GM23248 (cell line): Measurements from ENCODE around the gene SLC25A28. TPM values are rescaled to one million over a fixed set of nuclear protein-coding genes. Genes with fewer than 3 reads are reported as not detected.

Experiments
- DNase-seq: peaks from one replicate; pipeline ENCODE4 v3.0.0-alpha.2; 2015
- H2AFZ ChIP-seq: fragments of 200-600 bp; sonication (generic); 2 replicates; pipeline ENCODE4 v1.6.1; 2016; ENCODE audit warnings: antibody characterized with exemption
- H3F3A ChIP-seq: fragments of 200-600 bp; sonication (generic); 2 replicates; pipeline ENCODE4 v1.6.1; 2016; ENCODE audit warnings: mild to moderate bottlenecking, antibody characterized with exemption, mixed run types; ENCODE audit not compliant: insufficient read depth
- H3K27ac ChIP-seq: fragments of 200-600 bp; sonication (generic); 2 replicates; pipeline ENCODE4 v1.5.1; 2016; ENCODE audit warnings: mild to moderate bottlenecking
- H3K27me3 ChIP-seq: fragments of 200-600 bp; sonication (generic); replicated peaks from 2 replicates; pipeline ENCODE4 v1.6.1; 2016; ENCODE audit warnings: mild to moderate bottlenecking; ENCODE audit not compliant: insufficient read depth
- H3K36me3 ChIP-seq: fragments of 200-600 bp; sonication (generic); 2 replicates; pipeline ENCODE4 v1.6.1; 2016; ENCODE audit warnings: low read depth, mild to moderate bottlenecking
- H3K4me1 ChIP-seq: fragments of 200-600 bp; sonication (generic); 2 replicates; pipeline ENCODE4 v1.6.1; 2016; ENCODE audit warnings: mild to moderate bottlenecking; ENCODE audit not compliant: insufficient read depth
- H3K4me2 ChIP-seq: fragments of 200-600 bp; sonication (generic); one replicate; pipeline ENCODE4 v1.6.1; 2016; ENCODE audit warnings: mild to moderate bottlenecking; ENCODE audit not compliant: unreplicated experiment
- H3K4me3 ChIP-seq: fragments of 200-600 bp; sonication (generic); 2 replicates; pipeline ENCODE4 v1.5.1; 2016; ENCODE audit warnings: mild to moderate bottlenecking
- H3K79me2 ChIP-seq: fragments of 200-600 bp; sonication (generic); 2 replicates; pipeline ENCODE4 v1.6.1; 2016; ENCODE audit warnings: mild to moderate bottlenecking; ENCODE audit not compliant: insufficient read depth
- H3K9ac ChIP-seq: fragments of 200-600 bp; sonication (generic); 2 replicates; pipeline ENCODE4 v1.6.1; 2016; ENCODE audit warnings: mild to moderate bottlenecking
- H3K9me2 ChIP-seq: fragments of 200-600 bp; sonication (generic); 2 replicates; pipeline ENCODE4 v1.6.1; 2016; ENCODE audit warnings: mixed run types, mild to moderate bottlenecking, moderate library complexity; ENCODE audit not compliant: insufficient read depth
- H3K9me3 ChIP-seq: fragments of 200-600 bp; sonication (generic); one replicate; pipeline ENCODE4 v1.6.1; 2017; ENCODE audit warnings: low read depth
- H4K20me1 ChIP-seq: fragments of 200-600 bp; sonication (generic); 2 replicates; pipeline ENCODE4 v1.6.0; 2016; ENCODE audit not compliant: insufficient read depth
- EZH2 ChIP-seq: fragments of 200-600 bp; sonication (generic); IDR thresholded peaks from 2 replicates; pipeline ENCODE4 v1.6.1; 2018; ENCODE audit warnings: antibody characterized with exemption, mild to moderate bottlenecking; ENCODE audit not compliant: insufficient read depth, poor library complexity, severe bottlenecking
- EZH2phosphoT487 ChIP-seq: fragments of 200-600 bp; sonication (generic); IDR thresholded peaks from 2 replicates; pipeline ENCODE4 v1.6.1; 2018; ENCODE audit warnings: antibody characterized with exemption, moderate library complexity, mild to moderate bottlenecking, low read depth; ENCODE audit not compliant: insufficient read depth
- WGBS, 2 experiments: methylation state at CpG; one replicate each; pipeline ENCODE4 v1.1.6; 2015 to 2017; ENCODE audit warnings: low lambda C conversion rate in 2 of 2, low coverage in 1 of 2; ENCODE audit errors: missing lambda C conversion rate in 2 of 2; 5-methylcytosine and 5-hydroxymethylcytosine counted together
- in situ Hi-C: fragments of 300-500 bp; cut with MboI; formaldehyde crosslinking; loops from 2 replicates; pipeline ENCODE4 v1.15.0; 2020
- polyA plus RNA-seq: library from polyadenylated mRNA; unstranded; fragments of >200 nt; fragmentation: Nextera tagmentation; extraction: Ambion mirVana; gene quantifications from 2 replicates; pipeline ENCODE4 v1.2.1, GENCODE V29; 2016
- total RNA-seq: library from RNA; depleted of rRNA; stranded (reverse); fragments of >200 nt; shearing (Covaris generic); gene quantifications from 2 replicates; pipeline ENCODE4 v1.2.3, GENCODE V29; 2014

Gene SLC25A28
- total and polyA plus RNA-seq, 2 experiments from 2014 or later: 12.6 to 22.8 TPM

- H3F3A ChIP-seq: 0 out of 2 replicates have a peak, but pooled peaks cover 6% of the 10 kb centered on the region
- no peaks in the 10 kb centered on the region for H4K20me1 ChIP-seq
- H3K9me3 ChIP-seq: no peaks in the 10 kb centered on the region
- H3K27me3 ChIP-seq: no peaks in the 10 kb centered on the region
- H3K4me2 ChIP-seq: no peak overlapping the region
- 76 to 82% methylated on average over 4 of the region's 4 CpGs for WGBS, 2 experiments
- peaks cover 13% of the 10 kb centered on the region for H3K36me3 ChIP-seq
- no peaks in the 10 kb centered on the region for H3K9me2 ChIP-seq
- no peak for DNase-seq
- H3K27ac ChIP-seq: no peak overlapping the region
- no peak overlapping the region for H3K4me3 ChIP-seq
- peaks cover 23% of the 10 kb centered on the region for H3K4me1 ChIP-seq
- no peak overlapping the region for H2AFZ ChIP-seq
- in situ Hi-C loops: loop anchor here (10.0 kb wide), 1 partner anchor 181 kb away; the partner anchor contains the start of gene GOT1
- H3K79me2 ChIP-seq: peaks cover 63% of the 10 kb centered on the region
- H3K9ac ChIP-seq: no peak overlapping the region
- TF ChIP-seq EZH2 (no peak), EZH2phosphoT487 (no peak)
Observed at GRCh38 chr10:99615426-99615825, 4.8 kb downstream of the SLC25A28 start.

- Histone ChIP-seq H3K27me3 (no peaks in the 10 kb centered on the region), H4K20me1 (no peaks in the 10 kb centered on the region), H3K4me1 (peaks cover 9% of the 10 kb centered on the region), H3F3A (no peaks in the 10 kb centered on the region), H3K79me2 (peaks cover 33% of the 10 kb centered on the region), H3K4me3 (no peak overlapping the region), H3K9me2 (no peaks in the 10 kb centered on the region), H3K9me3 (no peaks in the 10 kb centered on the region), H2AFZ (no peak overlapping the region), H3K27ac (no peak overlapping the region), H3K4me2 (no peak overlapping the region), H3K36me3 (peaks cover 25% of the 10 kb centered on the region), H3K9ac (no peak overlapping the region)
- DNase-seq: peak; percentile 75
- TF ChIP-seq EZH2phosphoT487: no peak
- TF ChIP-seq EZH2: no peak
- in situ Hi-C loops: loop anchor here (10.0 kb wide), 1 partner anchor 177 kb away; the partner anchor contains the start of gene GOT1
- WGBS, 2 experiments: 10 to 12% methylated on average over 7 of the region's 7 CpGs
Observed at GRCh38 chr10:99612167-99612831, 7.9 kb downstream of the SLC25A28 start.

- no peak overlapping the region for H3K4me3 ChIP-seq
- no peak overlapping the region for H2AFZ ChIP-seq
- no peaks in the 10 kb centered on the region for H3F3A ChIP-seq
- peaks cover 23% of the 10 kb centered on the region for H3K79me2 ChIP-seq
- in situ Hi-C loops: loop anchor here (10.0 kb wide), 1 partner anchor 177 kb away; the partner anchor contains the start of gene GOT1
- TF ChIP-seq EZH2 (no peak), EZH2phosphoT487 (no peak)
- peaks cover 25% of the 10 kb centered on the region for H3K36me3 ChIP-seq
- WGBS, 2 experiments: 82 to 83% methylated on average over 4 of the region's 4 CpGs
- H3K9ac ChIP-seq: no peak overlapping the region
- DNase-seq: no peak
- no peak overlapping the region for H3K27ac ChIP-seq
- H3K4me1 ChIP-seq: no peaks in the 10 kb centered on the region
- no peaks in the 10 kb centered on the region for H3K9me2 ChIP-seq
- no peaks in the 10 kb centered on the region for H3K27me3 ChIP-seq
- H4K20me1 ChIP-seq: no peaks in the 10 kb centered on the region
- H3K4me2 ChIP-seq: no peak overlapping the region
- no peaks in the 10 kb centered on the region for H3K9me3 ChIP-seq
Observed at GRCh38 chr10:99611326-99611725, 8.9 kb downstream of the SLC25A28 start.

GRCh38 chr10:99610221-99610620 is 10.0 kb downstream of the SLC25A28 start:
- H3K9ac ChIP-seq: no peak overlapping the region
- H3K9me3 ChIP-seq: no peaks in the 10 kb centered on the region
- H3K36me3 ChIP-seq: peaks cover 25% of the 10 kb centered on the region
- in situ Hi-C loops: loop anchor here (10.0 kb wide), 1 partner anchor 175 kb away; the partner anchor contains the start of gene GOT1
- no peaks in the 10 kb centered on the region for H4K20me1 ChIP-seq
- 98% methylated on average over 3 of the region's 3 CpGs for WGBS, 2 experiments
- no peaks in the 10 kb centered on the region for H3F3A ChIP-seq
- H2AFZ ChIP-seq: no peak overlapping the region
- H3K4me2 ChIP-seq: no peak overlapping the region
- no peaks in the 10 kb centered on the region for H3K9me2 ChIP-seq
- H3K4me3 ChIP-seq: no peak overlapping the region
- H3K4me1 ChIP-seq: no peaks in the 10 kb centered on the region
- no peak for TF ChIP-seq EZH2
- TF ChIP-seq EZH2phosphoT487: no peak
- H3K79me2 ChIP-seq: peaks cover 12% of the 10 kb centered on the region; the same call in 1 of the 2 replicates
- no peak overlapping the region for H3K27ac ChIP-seq
- DNase-seq: no peak
- no peaks in the 10 kb centered on the region for H3K27me3 ChIP-seq
